D721Med (cell line): Measurements from ENCODE around the gene ATXN2L.
"Not testable (repeated sequence)": the region's sequence is repeated elsewhere in the genome, so short reads cannot be mapped to it uniquely, and the experiment has no call there.

ENCODE experiments used
- DNase-seq: peaks from one replicate; pipeline ENCODE4 v3.0.0; 2011; ENCODE audit warnings: low spot score; ENCODE audit not compliant: insufficient read length
- FAIRE-seq: peaks from 2 replicates; lab custom pipeline; 2011; peaks lifted over from hg19 to GRCh38; lab: Jason Lieb, UNC
- TF ChIP-seq, protein P1 (sequence below): IDR thresholded peaks from 2 replicates; pipeline ENCODE4 v1.5.1; 2012; ENCODE audit warnings: mild to moderate bottlenecking, control low read depth; ENCODE audit not compliant: insufficient read depth; ENCODE audit errors: missing control alignments

ATXN2L gene

DNA sequence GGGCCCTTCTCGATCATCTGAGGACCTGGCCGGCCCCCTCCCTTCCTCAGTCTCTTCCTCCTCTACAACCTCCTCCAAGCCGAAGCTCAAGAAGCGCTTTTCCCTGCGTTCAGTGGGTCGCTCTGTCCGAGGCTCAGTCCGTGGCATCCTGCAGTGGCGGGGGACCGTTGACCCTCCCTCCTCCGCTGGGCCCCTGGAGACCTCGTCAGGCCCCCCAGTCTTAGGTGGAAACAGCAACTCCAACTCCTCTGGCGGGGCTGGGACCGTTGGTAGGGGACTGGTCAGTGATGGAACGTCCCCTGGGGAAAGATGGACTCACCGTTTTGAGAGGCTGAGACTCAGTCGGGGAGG is 43.6 kb downstream of the ATXN2L start:
- no peak for FAIRE-seq
- no peak for DNase-seq
- TF ChIP-seq, protein P1, sequence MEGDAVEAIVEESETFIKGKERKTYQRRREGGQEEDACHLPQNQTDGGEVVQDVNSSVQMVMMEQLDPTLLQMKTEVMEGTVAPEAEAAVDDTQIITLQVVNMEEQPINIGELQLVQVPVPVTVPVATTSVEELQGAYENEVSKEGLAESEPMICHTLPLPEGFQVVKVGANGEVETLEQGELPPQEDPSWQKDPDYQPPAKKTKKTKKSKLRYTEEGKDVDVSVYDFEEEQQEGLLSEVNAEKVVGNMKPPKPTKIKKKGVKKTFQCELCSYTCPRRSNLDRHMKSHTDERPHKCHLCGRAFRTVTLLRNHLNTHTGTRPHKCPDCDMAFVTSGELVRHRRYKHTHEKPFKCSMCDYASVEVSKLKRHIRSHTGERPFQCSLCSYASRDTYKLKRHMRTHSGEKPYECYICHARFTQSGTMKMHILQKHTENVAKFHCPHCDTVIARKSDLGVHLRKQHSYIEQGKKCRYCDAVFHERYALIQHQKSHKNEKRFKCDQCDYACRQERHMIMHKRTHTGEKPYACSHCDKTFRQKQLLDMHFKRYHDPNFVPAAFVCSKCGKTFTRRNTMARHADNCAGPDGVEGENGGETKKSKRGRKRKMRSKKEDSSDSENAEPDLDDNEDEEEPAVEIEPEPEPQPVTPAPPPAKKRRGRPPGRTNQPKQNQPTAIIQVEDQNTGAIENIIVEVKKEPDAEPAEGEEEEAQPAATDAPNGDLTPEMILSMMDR = no peak

DNA sequence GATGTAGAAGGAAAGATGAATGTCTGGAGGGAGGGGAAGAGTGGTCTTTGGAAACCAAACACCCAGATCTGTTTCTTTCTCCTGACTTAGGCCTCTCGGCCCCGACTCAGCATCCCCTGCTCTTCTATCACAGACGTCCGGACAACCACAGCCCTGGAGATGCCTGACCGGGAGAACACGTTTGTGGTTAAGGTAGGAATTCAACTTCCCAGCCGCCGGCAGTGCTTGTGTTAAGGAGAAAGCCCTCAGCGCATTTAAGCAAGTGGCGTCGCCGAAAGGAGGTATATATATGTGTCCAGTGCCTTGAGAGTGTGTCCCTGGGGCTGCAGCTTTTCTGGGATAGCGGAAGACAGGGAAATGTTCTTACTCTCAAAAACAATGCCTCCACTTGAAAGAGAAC is 44.4 kb downstream of the ATXN2L start:
- TF ChIP-seq, protein P1 = no peak
- DNase-seq (no peak), FAIRE-seq (no peak)

DNA sequence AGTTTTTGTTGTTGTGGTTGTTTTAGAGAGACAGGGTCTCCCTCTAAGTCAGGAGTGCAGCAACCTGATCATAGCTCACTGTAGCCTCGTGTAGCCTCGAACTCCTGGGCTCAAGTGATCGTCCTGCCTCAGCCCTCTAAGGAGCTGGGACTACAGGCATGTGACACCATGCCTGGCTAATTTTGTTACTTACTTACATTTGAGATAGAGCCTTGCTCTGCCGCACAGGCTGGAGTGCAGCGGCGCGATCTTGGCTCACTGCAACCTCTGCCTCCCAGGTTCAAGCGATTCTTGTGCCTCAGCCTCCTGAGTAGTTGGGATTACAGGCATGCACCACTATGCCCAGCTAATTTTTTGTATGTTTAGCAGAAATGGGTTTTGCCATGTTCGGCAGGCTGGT is 44.8 kb downstream of the ATXN2L start:
- not testable (repeated sequence) for FAIRE-seq, DNase-seq

DNA sequence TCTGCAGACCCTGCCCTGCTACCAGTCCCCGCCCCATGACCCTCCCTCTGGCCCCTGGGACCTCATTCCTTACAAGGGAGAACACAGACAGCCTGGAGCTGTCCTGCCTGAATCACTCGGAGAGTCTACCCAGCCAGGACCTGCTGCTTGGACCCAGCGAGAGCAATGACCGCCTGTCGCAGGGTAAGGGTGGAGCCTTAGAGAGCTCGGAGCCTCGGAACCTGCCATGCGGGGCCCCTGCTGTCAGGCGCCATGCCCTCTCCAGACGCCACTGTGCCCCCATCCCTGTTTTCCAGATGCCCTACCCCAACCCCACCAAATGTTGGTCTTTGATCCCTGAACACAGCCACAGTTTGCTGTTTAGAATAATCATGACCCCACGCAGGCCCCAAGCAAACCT is 46.4 kb downstream of the ATXN2L start:
- DNase-seq (no peak), FAIRE-seq (no peak)
- TF ChIP-seq, protein P1 = no peak

DNA sequence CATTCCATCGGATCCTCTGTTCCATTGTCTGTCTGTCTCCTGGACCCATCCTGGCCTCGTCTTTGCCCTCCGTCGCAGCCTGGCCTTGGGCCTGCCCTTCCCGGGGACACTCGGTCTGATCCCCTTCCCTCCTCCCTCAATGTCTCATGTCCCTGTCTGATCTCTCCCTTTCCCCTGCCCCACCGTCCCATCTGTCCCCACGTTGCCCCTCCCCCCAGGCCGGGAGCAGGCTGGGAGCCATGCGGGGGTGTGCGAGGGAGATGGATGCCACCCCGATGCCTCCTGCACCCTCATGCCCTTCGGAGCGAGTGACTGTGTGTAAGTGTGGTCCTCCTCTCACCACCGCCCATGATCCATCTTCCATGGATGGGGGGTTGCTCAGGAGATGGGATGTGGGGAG is 50.2 kb downstream of the ATXN2L start:
- DNase-seq = no peak
- no peak for FAIRE-seq
- TF ChIP-seq, protein P1 = no peak

DNA sequence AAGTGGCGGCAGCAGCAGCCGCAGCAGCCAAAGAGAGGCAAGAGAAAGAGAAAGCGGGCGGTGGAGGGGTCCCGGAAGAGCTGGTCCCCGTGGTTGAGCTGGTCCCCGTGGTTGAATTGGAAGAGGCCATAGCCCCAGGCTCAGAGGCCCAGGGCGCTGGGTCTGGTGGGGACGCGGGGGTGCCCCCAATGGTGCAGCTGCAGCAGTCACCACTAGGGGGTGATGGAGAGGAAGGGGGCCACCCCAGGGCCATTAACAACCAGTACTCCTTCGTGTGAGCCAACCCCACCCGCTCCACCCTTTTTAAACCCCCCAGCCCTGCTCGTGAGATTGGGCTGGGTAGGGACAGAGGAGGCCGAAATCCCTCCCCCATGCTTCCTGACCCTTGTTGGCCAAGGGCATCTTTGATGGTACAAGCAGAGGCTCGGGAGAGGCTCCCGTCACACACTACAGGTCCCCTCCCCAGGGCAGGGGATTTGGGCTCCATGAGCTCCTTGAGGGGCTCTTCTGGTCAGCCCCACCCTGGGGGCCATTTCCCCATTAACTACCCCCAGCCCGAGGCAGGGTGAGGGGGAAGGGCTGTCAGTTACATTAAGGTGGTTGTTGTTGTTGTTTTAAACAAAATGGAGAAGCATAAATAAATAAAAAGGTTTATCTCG is 50.9 kb downstream of the ATXN2L start:
- FAIRE-seq = no peak
- DNase-seq = no peak
- TF ChIP-seq, protein P1 = peak; percentile 42

DNA sequence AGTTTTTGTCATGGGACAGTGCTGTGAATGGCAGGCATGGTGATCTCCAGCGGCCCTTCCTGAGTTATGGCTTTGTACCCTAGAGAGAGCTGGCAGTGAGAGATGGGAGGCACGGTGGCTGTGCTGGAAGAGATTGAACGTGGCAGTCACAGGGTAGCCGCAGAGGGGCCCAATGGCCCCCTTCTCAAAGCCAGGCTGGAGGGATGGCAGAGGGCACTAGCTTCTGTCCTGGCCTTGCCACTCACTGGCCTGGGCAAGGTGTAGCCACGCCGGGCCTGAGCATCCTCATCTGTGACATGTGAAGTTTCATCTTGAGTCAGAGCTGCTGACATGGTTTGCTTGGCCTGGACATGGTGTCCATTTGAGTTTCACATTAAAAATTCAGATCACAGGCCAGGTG is 51.6 kb downstream of the ATXN2L start:
- FAIRE-seq = no peak
- TF ChIP-seq, protein P1 = no peak
- DNase-seq = no peak
